ENCODE measurements around the gene INSRR.

Gene INSRR

DNA sequence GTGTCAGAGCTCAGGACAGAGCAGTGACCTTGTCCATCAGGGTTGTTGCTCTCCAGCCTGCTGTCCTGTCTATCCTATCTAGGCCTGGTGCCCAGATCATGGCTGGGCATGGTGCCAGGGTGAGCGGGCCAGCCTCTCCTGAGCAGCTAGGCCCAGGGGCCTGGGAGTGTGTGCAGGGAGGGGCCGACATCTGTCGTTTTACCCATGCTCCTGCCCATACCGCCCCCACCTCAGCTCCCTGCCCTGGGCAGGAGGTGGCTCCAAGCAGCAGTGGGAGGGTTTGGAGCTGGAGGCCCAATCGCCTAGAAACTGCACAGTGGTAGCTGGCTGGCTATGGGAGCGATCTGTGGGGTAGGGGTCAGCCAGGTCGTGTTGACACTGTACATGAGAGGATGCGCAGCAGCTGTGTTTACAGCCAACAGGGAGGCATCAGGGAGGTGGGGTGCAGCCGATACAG lies 6.5 kb downstream of the INSRR start:
- no peak for DNase-seq (ENCODE audit: low read depth in 1 of 2, low spot score in 1 of 2)

DNA sequence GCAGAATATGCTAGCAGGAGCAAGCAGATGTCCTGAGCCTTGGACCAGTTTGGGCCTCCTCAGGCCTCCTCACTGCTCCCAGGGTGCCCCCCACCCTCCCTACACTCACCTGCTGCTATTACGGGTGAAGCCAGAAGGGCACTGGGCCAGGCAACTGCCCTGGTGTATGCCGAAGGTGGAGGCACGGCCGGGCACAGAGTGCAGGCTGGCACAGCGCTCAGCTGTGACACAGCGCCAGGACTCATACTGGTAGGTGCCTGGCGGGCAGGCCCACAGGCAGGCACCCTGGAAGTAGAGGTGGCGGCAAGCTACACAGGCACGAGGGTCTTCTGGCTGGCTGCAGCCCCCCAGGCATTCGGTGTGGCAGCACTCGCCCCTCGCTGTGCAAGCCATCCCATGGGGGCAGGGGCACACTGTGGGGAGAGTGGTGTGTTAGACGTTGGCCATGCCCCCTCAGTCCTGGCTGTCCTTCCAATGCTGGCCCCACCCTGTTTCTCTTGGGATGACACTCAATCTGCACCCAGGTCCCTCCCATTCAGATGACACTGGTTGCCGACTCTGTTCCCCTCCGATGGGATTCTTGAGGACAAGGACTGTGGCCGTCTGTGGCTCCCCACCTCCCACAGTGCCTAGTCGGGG lies 7.0 kb downstream of the INSRR start:
- DNase-seq (ENCODE audit: low read depth in 1 of 2, low spot score in 1 of 2), result no peak

GRCh38 chr1:156849151-156849496 lies 9.8 kb downstream of the INSRR start:
- DNase-seq (ENCODE audit: low read depth in 1 of 2, low spot score in 1 of 2), result no peak

DNA sequence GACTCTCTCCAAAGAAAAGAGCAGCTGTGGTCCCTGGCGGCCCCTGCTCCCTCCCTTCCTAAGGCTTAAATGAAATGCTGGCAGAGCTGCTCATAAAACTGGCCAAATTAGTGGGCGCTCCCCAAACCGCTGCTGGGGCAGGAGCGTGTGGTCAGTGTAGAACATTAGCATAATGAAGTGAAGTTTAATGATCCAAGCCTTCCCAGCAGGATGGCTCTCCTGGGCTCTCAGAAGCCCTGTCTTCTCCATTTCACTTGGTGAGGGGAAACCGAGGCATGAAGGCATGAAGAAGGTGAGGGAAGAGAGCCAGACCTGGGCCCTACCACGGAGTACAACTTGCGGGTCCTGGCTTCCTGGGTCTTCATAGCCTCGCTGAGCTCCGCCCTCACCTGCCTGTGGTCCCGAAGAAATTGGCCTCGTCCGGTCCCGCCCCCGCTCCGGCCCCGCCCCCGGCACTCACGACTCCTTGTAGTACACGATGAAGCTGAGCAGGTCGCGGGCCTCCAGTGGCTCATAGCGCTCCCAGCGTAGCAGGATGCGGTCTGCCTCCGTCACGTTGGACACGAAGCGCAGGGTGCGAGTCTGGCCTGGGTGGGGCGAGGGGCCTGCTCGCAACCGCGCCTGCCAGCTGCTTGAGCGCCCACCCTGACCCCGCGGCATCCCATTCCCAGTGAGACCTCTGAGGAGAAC lies 10.3 kb downstream of the INSRR start:
- peak; percentile 18 to 41 for DNase-seq (ENCODE audit: low read depth in 1 of 2, low spot score in 1 of 2)

GRCh38 chr1:156847591-156848460 lies 11.1 kb downstream of the INSRR start:
- DNase-seq (ENCODE audit: low read depth in 1 of 2, low spot score in 1 of 2), result no peak

DNA sequence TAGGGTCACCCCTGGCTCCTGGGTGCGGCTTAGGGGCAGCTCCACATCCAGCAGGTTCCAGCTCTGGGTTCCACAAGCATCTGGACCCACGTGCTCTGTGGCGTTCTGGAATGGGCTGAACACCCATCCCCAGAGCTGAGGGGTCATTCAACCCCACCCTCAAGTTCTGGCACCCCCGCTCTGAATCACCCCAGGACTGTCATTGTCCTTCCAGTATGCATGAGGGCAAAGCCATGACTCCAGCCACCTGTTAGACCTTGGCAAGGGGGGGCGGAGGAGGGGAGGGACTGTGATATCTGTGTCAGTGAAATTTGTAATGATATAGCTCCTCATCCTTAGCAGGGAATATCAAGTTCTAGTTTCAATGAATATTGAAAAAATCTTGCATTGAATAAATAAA lies 12.3 kb downstream of the INSRR start:
- DNase-seq (ENCODE audit: low read depth in 1 of 2, low spot score in 1 of 2), result no peak

DNA sequence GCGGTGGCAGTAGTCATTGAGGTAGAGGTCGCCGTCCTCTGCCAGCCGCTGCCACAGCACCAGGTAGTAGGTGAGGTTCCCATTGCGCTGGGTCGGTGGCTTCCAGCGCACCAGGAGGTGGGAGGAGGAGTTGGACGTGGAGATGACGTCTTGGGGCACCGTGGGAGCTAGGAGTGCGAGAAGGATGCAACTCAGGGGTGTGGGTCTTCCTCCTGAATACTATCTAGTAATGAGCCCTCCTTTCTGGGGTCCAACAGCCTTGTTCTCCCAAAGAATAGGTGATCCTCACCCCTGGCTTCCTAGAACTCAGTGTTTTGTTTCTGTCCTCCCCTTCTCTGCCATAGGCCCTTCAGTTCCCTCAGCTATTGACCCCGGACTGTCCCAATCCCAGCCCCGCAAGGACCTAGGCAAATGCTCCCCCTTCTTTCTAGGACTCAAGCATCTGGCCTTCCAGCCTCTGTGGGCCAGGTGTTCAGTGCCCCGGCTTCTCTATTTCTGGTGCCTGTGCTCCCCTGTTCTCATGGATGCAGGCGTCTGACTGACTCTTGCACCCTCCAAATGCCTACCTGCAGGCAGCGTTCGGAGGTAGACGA lies 12.9 kb downstream of the INSRR start:
- DNase-seq (ENCODE audit: low read depth in 1 of 2, low spot score in 1 of 2), result no peak

DNA sequence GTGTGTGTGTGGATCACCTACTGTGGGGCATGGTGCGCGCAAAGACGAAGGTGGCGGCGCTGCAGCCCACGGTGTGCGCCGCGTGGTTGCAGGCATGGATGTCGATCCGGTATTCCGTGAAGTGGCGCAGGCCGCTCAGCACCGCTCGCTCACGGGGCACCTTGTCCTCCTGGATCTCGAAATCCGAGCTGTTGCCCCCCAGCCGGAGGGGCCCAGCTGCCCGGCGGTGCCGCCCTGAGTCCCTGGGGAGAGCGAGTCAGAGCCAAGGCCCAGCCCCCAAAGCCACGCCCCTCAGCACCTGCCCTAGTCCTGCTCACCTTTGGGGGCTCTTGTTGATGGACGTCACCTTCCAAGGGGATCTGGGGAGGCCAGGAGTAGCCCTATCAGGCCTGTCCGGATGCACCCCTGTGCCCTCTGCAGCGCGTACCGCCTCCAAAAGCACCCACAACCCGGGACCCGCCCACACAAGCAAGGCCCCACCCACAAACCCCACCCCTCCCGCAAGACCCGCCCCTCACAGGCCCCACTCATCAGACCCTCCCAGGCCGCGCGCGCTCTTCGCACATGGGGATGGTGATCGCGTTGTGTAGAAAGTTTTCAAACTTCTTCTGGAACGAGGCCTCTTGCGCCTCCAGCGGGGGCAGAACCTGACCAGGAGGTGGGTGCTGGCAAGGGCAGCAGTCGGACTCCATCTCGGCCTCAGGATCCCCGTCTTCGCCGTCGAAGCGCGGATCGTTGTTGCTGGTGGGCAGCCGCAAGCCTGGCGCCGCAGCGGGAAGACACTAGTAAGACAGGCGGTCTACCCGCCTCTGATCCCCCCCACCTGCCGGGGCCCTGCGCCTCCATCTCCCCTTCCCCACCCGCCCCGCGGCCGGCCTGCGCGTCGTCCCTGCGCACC lies 13.6 kb downstream of the INSRR start:
- DNase-seq (ENCODE audit: low read depth in 1 of 2, low spot score in 1 of 2), result no peak

DNA sequence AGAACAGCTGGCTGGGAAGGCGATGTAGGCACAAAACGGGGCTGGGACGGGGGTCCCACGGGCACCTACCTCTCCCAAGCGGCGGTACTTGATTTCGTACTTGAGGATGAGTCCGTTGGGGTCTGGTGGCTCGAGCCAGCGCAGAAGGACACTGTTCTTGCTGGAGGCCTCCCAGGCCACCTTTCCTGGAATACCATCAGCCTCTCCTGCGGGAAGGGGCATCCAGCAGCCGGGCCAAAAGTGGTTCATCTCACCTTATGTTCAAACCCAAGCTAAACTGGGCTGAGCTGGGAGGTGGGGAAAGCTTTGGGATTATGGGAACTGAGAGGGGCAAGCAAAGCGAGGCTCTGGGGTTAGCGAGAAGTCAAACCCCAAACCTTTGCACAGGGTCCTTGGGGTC lies 14.3 kb downstream of the INSRR start:
- no peak for DNase-seq (ENCODE audit: low read depth in 1 of 2, low spot score in 1 of 2)

GRCh38 chr1:156844102-156844501 lies 14.8 kb downstream of the INSRR start:
- no peak for DNase-seq (ENCODE audit: low read depth in 1 of 2, low spot score in 1 of 2)

DNA sequence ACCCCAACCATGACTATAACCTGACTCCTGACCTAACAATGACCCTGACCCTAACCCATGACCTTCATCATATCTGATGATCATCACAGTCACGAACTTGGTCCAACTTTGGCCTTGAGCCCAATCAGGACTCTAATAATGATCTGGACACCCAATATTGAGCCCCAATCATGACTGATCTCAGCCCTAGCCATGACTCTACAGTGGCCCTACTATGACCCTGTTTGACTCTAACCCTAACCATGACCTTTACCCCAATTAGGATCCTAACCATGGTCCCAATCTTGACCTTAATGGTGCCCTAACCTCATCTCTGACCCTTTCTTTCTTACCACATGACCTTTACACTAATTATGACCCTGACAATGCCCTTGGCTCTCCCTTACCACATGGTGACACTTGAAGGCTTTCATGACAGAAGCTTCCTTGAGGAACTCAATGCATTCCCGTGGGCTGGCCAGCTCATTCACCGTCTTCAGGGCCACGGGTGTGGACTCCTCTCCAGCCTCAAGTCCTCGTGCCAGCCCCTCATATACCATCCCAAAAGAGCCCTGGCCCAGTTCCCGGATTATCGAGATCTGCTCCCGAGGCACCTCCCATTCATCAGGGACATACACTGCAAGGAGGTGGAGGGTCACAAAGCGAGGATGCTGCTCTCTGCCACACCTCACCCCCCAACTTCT lies 16.2 kb downstream of the INSRR start:
- DNase-seq (ENCODE audit: low read depth in 1 of 2, low spot score in 1 of 2), result no peak

DNA sequence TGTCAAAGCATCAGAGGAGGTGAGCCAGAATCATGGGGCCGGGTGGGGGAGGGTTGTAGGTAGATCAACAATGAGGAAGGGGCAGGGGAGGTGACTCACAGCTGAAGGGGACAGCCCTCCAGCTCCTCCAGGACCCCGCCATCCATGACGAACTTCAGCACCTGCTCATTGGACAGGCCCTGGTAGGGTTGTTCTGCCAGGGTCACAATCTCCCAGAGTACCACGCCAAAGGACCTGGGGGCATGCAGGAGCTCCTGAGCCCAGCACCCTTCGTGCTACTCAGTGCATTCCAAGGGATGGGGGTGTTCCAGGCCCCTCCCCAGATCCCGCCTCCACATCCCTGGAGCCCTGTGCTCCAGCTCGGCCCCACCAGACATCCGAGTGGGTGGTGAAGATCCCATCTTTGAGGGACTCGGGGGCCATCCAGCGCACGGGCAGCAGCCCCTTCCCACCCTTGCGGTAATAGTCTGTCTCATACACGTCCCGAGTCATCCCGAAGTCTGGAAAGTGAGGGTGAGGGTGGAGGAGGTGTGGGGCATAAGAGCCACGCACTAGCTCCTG lies 17.5 kb downstream of the INSRR start:
- no peak for DNase-seq (ENCODE audit: low read depth in 1 of 2, low spot score in 1 of 2)

GRCh38 chr1:156840898-156841279 lies 18.0 kb downstream of the INSRR start:
- DNase-seq (ENCODE audit: low read depth in 1 of 2, low spot score in 1 of 2), result no peak

DNA sequence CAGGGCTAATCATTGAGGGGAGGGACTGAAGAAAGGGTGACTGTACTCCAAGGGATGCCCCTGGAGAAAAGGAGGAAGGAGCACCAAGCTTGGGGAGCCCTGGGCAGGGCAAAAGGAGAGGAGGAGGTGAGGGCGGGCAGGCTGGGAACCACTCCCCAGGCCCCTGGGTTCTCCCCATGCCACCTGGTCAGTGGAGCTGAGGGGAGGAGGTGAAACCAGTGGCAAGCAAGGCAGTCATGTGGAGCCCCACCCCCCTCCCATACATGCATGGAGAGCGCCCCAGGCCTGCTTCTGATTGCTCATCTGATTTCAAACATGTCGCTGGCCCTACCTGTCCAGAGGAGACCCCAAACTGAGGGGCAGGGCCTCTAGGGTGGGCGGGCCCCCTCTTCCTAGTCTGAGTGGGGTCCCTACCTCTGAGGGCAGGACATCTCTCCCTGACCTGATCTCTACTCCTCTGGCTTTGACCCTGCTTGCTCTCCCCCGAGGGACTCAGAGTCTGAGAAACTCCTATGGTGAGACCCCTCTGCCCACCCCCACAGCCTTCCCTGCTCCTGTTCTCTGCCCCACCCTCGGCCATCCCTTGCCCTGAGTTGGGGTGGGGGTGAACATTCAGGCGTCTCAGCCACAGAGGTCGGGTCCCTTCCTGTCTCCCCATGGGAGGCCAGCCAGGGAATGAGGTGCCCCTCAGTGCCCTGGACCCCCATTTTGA lies 18.6 kb downstream of the INSRR start:
- DNase-seq (ENCODE audit: low read depth in 1 of 2, low spot score in 1 of 2), result no peak

- no peak for DNase-seq (ENCODE audit: low read depth in 1 of 2, low spot score in 1 of 2)
Measured at GRCh38 chr1:156839426-156840109, 19.3 kb downstream of the INSRR start.

DNA sequence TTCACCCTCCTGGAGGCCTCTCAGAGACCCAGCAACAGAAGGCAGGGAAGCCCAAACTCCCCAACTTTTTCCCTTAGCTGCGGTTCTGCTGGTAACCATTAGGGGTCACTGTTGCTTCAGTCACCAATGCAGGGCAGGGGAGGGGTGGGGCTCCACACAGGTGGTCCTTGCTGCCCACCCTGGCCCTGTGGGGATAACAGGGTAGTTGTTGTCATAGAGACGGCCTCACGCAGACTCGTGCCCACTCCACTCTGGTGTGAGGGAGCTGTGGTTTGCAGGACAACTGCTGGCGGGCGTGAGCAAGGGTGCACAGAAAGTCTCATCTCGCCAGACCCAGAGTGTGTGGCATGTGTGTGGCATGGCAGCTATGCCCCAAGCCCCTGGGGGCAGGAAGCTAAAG lies 19.9 kb downstream of the INSRR start:
- DNase-seq (ENCODE audit: low read depth in 1 of 2, low spot score in 1 of 2), result no peak

DNA sequence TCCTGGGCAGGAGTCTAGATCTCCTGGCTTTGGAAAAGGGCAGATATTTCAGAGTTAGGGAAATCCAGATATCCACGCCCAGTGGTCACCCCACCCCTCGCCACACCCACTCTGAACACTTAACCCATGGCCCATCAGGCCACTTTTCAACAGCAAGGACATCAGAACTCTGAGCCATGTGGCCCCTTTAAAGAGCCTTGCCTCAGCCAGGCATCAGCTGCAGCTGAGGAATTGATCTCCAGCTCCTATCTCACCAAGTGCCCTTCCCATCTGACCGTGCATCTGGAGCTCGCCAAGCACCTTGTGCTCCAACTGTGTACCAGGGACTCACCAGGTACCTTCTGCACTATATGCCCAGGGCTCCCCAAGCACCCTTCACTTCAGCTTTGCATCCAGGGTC lies 22.0 kb downstream of the INSRR start:
- no peak for DNase-seq (ENCODE audit: low read depth in 1 of 2, low spot score in 1 of 2)

GRCh38 chr1:156836041-156836654 lies 22.8 kb downstream of the INSRR start:
- DNase-seq (ENCODE audit: low read depth in 1 of 2, low spot score in 1 of 2), result no peak

Measured in activated CD4-positive, alpha-beta T cell treated with anti-CD3 and anti-CD28 coated beads, Interleukin-2, amount 50 U/mL, for 24 hours (primary cell).